GM06990 (cell line): ENCODE measurements around the gene MAB21L3.

Experiments
- DNase-seq: peaks from one replicate; pipeline ENCODE4 v3.0.0-alpha.2; 2011; ENCODE audit not compliant: insufficient read length; ENCODE audit errors: extremely low read depth
- H3K27me3 ChIP-seq: replicated peaks from 2 replicates; pipeline ENCODE4 v1.6.0; 2011; ENCODE audit warnings: low read length; ENCODE audit not compliant: control insufficient read depth, insufficient read depth
- H3K36me3 ChIP-seq: 2 replicates; pipeline ENCODE4 v1.5.1; 2011; ENCODE audit warnings: low read length; ENCODE audit not compliant: control insufficient read depth, insufficient read depth
- H3K4me3 ChIP-seq: replicated peaks from 2 replicates; pipeline ENCODE4 v1.5.1; 2011; ENCODE audit warnings: low read depth, mild to moderate bottlenecking, control low read depth, low read length
- CTCF ChIP-seq: IDR thresholded peaks from 2 replicates; pipeline ENCODE4 v1.5.1; 2011; ENCODE audit warnings: low read length, control low read depth, mild to moderate bottlenecking, inconsistent platforms; ENCODE audit not compliant: insufficient read depth, poor library complexity, severe bottlenecking

Gene MAB21L3

GRCh38 chr1:116179964-116180363 is 68.8 kb downstream of the MAB21L3 start:
- no peak for TF ChIP-seq CTCF

GRCh38 chr1:116182019-116182714 is 71.0 kb downstream of the MAB21L3 start:
- DNase-seq = no peak
- no peak for TF ChIP-seq CTCF
- no peak overlapping the region for H3K4me3 ChIP-seq
- H3K36me3 ChIP-seq = no peaks in the 10 kb centered on the region
- peaks cover 2% of the 10 kb centered on the region; the same call in 1 of the 2 replicates for H3K27me3 ChIP-seq

More at GRCh38 chr1:116179964-116180363, 68.8 kb downstream of the MAB21L3 start:
- no peak overlapping the region for H3K4me3 ChIP-seq
- H3K27me3 ChIP-seq = peaks cover 2% of the 10 kb centered on the region; the same call in 1 of the 2 replicates
- no peak for DNase-seq
- no peaks in the 10 kb centered on the region for H3K36me3 ChIP-seq
